Activated naive CD8-positive, alpha-beta T cell treated with anti-CD3 and anti-CD28 coated beads, Interleukin-2, amount 50 U/mL, for 24 hours (primary cell): ENCODE measurements around the gene CDH4.

Experiments
- ATAC-seq: fragments of 150-1000 bp; cut with Tn5 transposase; one replicate; pipeline ENCODE4 v1.10.0; 2021
- DNase-seq: peaks from one replicate; pipeline ENCODE4 v3.0.0; 2021
- H3K27ac Mint-ChIP-seq: one replicate; pipeline ENCODE4 v1.8.0; 2021; ENCODE audit warnings: mild to moderate bottlenecking, mixed read lengths
- H3K27me3 Mint-ChIP-seq: one replicate; pipeline ENCODE4 v1.8.0; 2021; ENCODE audit warnings: mixed read lengths
- H3K36me3 Mint-ChIP-seq: one replicate; pipeline ENCODE4 v1.8.0; 2021; ENCODE audit warnings: low read depth, mixed read lengths
- H3K4me1 Mint-ChIP-seq: one replicate; pipeline ENCODE4 v1.8.0; 2021; ENCODE audit warnings: mixed read lengths
- H3K4me3 Mint-ChIP-seq: one replicate; pipeline ENCODE4 v1.8.0; 2021; ENCODE audit warnings: mild to moderate bottlenecking, moderate library complexity, mixed read lengths
- H3K9me3 Mint-ChIP-seq: one replicate; pipeline ENCODE4 v1.8.0; 2021; ENCODE audit warnings: mixed read lengths

CDH4 gene

GRCh38 chr20:61742097-61742825, 490.2 kb downstream of the CDH4 start:
- H3K4me1 Mint-ChIP-seq: no peaks in the 10 kb centered on the region
- no peaks in the 10 kb centered on the region for H3K9me3 Mint-ChIP-seq
- H3K4me3 Mint-ChIP-seq: no peak overlapping the region
- DNase-seq: no peak
- no peak for ATAC-seq
- no peak overlapping the region for H3K27ac Mint-ChIP-seq
- no peaks in the 10 kb centered on the region for H3K36me3 Mint-ChIP-seq
- H3K27me3 Mint-ChIP-seq: no peaks in the 10 kb centered on the region

GRCh38 chr20:61743606-61744005, 491.5 kb downstream of the CDH4 start:
- Mint-ChIP-seq H3K27me3 (no peaks in the 10 kb centered on the region), H3K4me3 (no peak overlapping the region), H3K27ac (no peak overlapping the region), H3K4me1 (no peaks in the 10 kb centered on the region), H3K9me3 (peaks cover 5% of the 10 kb centered on the region), H3K36me3 (no peaks in the 10 kb centered on the region)
- DNase-seq: no peak
- ATAC-seq: no peak

- Mint-ChIP-seq H3K9me3 (peaks cover 6% of the 10 kb centered on the region), H3K4me1 (no peaks in the 10 kb centered on the region), H3K27ac (no peak overlapping the region), H3K4me3 (no peak overlapping the region), H3K36me3 (no peaks in the 10 kb centered on the region), H3K27me3 (no peaks in the 10 kb centered on the region)
- DNase-seq: no peak
- ATAC-seq: no peak
Observed at GRCh38 chr20:61744691-61745396, 492.8 kb downstream of the CDH4 start.

DNA sequence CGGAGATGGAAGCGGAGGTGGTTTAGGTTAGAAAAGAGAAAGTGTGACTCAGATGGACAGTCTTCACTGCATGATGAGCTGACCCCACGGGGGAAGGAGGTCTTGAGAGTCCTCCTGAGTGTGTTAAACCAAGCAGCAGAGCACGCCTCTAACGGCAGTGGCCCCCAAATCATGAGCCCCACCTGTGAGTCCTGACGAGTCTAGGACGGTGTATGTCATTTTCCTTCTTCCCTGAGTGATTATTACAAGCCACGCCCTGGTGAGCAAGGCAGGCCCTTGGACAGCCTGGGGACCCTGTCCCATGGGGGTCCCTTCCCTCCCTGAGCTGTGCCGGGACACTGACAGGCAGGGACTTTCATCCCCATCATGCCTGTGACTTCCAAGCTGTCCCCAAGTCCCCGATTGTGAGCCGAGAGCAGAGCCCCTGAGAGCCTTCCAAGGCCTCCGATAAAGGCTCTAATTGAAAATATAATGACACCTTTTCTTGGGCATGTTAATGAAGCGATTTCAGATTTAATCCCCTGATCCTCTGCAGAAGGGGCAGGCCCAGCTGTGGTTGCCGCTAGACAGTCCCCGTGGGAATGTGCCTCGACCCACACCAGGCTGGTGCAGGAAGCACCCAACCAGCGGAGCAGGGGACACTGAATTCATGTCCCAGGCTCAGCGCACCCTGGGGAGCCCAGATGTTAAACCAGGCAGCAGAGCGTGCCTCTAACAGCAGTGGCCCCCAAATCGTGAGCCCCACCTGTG, 493.5 kb downstream of the CDH4 start:
- DNase-seq: no peak
- Mint-ChIP-seq H3K27ac (no peak overlapping the region), H3K4me1 (no peaks in the 10 kb centered on the region), H3K36me3 (no peaks in the 10 kb centered on the region), H3K9me3 (peaks cover 13% of the 10 kb centered on the region), H3K27me3 (peaks cover 2% of the 10 kb centered on the region), H3K4me3 (no peak overlapping the region)
- no peak for ATAC-seq

DNA sequence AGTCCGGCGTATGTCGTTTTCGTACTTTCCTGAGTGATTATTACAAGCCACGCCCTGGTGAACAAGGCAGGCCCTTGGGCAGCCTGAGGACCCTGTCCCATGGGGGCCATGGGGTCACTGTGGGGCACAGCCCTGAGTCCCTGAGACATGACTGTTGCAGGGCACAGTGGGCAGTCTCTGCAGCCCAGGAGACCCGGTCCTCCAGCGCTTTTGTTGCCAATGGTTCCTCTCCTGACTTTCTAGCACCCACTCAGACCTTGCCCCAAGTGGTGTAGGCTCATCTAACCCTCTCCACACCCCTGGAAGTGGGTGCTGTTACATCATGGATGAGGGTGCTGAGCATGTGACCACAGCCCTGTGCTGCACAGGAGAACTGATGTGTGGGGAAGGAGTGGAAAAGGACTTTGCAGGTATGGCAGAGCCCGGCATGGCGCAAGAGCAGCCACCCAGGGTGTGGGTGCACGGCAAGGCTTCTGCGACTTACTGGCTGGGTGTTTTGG, 494.1 kb downstream of the CDH4 start:
- H3K4me1 Mint-ChIP-seq: no peaks in the 10 kb centered on the region
- no peaks in the 10 kb centered on the region for H3K36me3 Mint-ChIP-seq
- peaks cover 14% of the 10 kb centered on the region for H3K9me3 Mint-ChIP-seq
- ATAC-seq: no peak
- DNase-seq: no peak
- H3K27ac Mint-ChIP-seq: no peak overlapping the region
- H3K4me3 Mint-ChIP-seq: no peak overlapping the region
- peaks cover 2% of the 10 kb centered on the region for H3K27me3 Mint-ChIP-seq

- peaks cover 14% of the 10 kb centered on the region for H3K9me3 Mint-ChIP-seq
- DNase-seq (no peak), ATAC-seq (no peak)
- no peaks in the 10 kb centered on the region for H3K36me3 Mint-ChIP-seq
- H3K4me1 Mint-ChIP-seq: no peaks in the 10 kb centered on the region
- H3K4me3 Mint-ChIP-seq: no peak overlapping the region
- H3K27ac Mint-ChIP-seq: no peak overlapping the region
- peaks cover 2% of the 10 kb centered on the region for H3K27me3 Mint-ChIP-seq
Observed at GRCh38 chr20:61746781-61747180, 494.7 kb downstream of the CDH4 start.

DNA sequence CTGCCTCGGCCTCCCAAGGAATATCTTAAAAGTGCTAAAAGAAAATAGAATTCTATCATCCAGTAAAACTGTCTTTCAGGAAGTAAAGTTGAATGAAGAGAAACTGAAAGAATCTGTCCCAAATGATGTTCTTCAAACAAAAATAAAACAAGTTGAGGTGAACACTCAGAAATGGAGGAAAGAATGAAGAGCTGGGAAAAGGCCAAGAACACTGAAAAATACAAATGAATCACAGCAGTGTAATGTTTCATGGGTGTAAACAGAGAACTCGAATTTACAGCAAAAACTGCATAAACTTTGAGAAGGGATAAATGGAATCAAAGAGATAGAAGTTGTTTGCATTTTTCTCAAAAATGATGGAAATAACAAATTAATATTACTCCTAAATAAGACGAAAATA, 496.3 kb downstream of the CDH4 start:
- DNase-seq (no peak), ATAC-seq (no peak)
- Mint-ChIP-seq H3K27me3 (peaks cover 2% of the 10 kb centered on the region), H3K4me3 (no peak overlapping the region), H3K36me3 (no peaks in the 10 kb centered on the region), H3K9me3 (peaks cover 14% of the 10 kb centered on the region), H3K27ac (no peak overlapping the region), H3K4me1 (no peaks in the 10 kb centered on the region)

DNA sequence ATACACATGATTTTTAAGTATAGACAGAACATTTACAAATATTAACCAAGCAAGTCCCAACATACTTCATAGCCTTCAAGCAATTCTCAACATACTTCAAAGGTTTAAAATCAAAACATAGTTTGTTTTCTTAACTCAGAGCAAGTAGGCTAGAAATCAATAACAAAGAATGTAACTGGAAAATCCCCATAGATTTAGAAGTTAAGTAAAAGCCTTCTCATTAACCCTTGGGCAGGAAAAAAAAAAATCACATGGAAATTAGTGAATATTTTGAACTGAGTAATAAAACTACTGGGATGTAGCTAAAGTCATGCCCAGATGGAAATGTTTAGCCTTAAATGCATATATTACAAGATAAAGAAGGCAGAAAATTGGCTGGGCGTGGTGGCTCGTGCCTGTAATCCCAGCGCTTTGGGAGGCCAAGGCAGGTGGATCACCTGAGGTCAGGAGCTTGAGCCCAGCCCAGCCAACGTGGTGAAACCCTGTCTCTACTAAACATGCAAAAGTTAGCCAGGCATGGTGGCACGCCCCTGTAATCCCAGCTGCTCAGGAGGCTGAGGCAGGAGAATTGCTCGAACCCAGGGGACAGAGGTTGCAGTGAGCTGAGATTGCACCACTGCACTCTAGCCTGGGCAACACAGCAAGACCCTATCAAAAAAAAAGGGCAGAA, 497.5 kb downstream of the CDH4 start:
- Mint-ChIP-seq H3K27me3 (peaks cover 2% of the 10 kb centered on the region), H3K36me3 (no peaks in the 10 kb centered on the region), H3K4me3 (no peak overlapping the region), H3K27ac (no peak overlapping the region), H3K9me3 (peaks cover 14% of the 10 kb centered on the region), H3K4me1 (no peaks in the 10 kb centered on the region)
- no peak for ATAC-seq
- no peak for DNase-seq

DNA sequence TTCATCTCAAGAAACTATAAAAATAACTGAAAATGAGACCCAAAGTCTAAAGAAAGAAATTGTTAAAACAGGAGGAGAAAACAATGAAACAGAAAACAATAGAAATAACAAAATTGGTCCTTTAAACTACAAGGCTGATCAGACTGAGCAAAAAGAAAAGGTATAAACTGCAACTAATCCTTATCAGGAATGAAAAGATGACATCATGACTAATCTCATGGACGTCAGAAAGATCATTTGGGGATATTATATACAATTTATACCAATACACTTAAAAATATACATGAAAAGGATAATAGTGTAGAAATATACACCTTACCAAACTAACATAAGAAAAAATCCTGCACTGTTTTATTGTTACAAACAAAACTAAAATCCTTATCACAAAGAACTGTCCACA, 498.0 kb downstream of the CDH4 start:
- no peaks in the 10 kb centered on the region for H3K4me1 Mint-ChIP-seq
- no peaks in the 10 kb centered on the region for H3K36me3 Mint-ChIP-seq
- H3K27ac Mint-ChIP-seq: no peak overlapping the region
- H3K9me3 Mint-ChIP-seq: peaks cover 14% of the 10 kb centered on the region
- H3K27me3 Mint-ChIP-seq: peaks cover 2% of the 10 kb centered on the region
- no peak for DNase-seq
- H3K4me3 Mint-ChIP-seq: no peak overlapping the region
- no peak for ATAC-seq

- H3K4me3 Mint-ChIP-seq: no peak overlapping the region
- H3K36me3 Mint-ChIP-seq: no peaks in the 10 kb centered on the region
- H3K9me3 Mint-ChIP-seq: peaks cover 11% of the 10 kb centered on the region
- ATAC-seq: no peak
- no peaks in the 10 kb centered on the region for H3K4me1 Mint-ChIP-seq
- DNase-seq: no peak
- no peak overlapping the region for H3K27ac Mint-ChIP-seq
- H3K27me3 Mint-ChIP-seq: peaks cover 2% of the 10 kb centered on the region
Observed at GRCh38 chr20:61752576-61752975, 500.5 kb downstream of the CDH4 start.

GRCh38 chr20:61753316-61753942, 501.4 kb downstream of the CDH4 start:
- H3K4me3 Mint-ChIP-seq: no peak overlapping the region
- H3K4me1 Mint-ChIP-seq: no peaks in the 10 kb centered on the region
- H3K36me3 Mint-ChIP-seq: no peaks in the 10 kb centered on the region
- DNase-seq: no peak
- H3K27me3 Mint-ChIP-seq: peaks cover 2% of the 10 kb centered on the region
- ATAC-seq: no peak
- peaks cover 9% of the 10 kb centered on the region for H3K9me3 Mint-ChIP-seq
- no peak overlapping the region for H3K27ac Mint-ChIP-seq

DNA sequence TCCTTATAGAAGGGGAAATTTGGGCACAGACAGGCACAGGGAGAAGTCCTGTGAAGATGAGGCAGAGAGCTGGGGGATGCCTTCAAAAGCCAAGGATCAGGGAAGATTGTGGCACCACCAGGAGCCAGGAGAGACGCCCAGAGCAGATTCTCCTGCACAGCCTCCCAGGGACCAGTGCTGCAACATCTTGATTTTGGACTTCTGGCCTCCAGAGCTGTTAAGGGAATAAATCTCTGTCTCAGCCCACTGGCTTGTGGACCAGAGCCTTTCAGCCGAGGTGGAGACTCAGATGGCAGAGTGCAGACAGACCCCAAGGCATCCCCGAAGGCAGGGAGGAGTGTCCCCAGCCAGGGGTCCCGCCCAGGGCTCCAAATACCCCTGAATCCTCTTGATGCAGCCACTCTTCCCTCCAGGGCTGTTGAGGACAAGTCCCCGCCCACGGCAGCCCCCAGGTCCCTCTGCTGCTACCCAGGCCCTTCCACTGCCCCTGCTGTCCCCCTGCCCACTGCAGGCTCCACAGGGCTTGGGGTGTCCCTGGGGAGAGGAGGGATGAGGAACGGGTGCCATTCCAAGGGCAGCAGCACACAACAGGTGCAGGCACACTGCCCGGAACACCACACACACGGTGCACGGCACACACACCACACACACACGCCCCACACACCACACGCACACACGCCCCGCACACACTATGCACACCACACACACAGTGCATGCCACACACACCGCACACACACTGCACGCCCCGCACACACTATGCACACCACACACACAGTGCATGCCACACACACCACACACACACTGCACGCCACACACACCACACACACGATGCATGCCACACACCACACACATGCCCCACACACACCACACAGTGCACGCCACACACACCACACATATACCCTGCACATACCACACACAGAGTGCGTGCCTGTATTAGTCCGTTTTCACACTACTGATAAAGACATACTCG, 502.2 kb downstream of the CDH4 start:
- H3K36me3 Mint-ChIP-seq: no peaks in the 10 kb centered on the region
- ATAC-seq: no peak

More for the DNA sequence above, 502.2 kb downstream of the CDH4 start:
- Mint-ChIP-seq H3K27ac (no peak overlapping the region), H3K4me1 (no peaks in the 10 kb centered on the region), H3K9me3 (peaks cover 9% of the 10 kb centered on the region), H3K27me3 (peaks cover 2% of the 10 kb centered on the region), H3K4me3 (no peak overlapping the region)
- no peak for DNase-seq
